ENCODE data around the gene CAMLG. TPM values are rescaled to one million over a fixed set of nuclear protein-coding genes. Genes with fewer than 3 reads are reported as not detected.
A peak's percentile ranks its signal among the peaks of the same experiment; 100 is the strongest.

CAMLG gene
- polyA plus RNA-seq, 3 donors = 17.5 to 20.8 (median 17.8) TPM

DNA sequence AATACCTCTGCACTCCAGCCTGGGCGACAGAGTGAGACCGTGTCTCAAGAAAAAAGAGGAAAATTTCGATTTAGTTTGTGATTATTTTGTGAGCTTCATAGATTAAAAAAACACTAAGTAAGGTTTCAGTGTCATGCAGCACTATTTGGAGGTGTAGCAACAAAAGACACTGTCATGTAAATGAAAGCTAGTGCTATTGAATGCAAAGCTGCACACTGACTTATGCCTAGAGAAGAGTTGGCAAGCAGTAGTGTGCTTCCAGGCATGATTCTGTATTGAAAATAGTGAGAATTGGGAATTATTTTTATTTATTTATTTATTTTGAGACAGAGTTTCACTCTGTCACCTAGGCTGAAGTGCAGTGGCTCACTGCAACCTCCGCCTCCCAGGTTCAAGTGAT, 54.8 kb downstream of the CAMLG start:
- H3K36me3 Mint-ChIP-seq = peaks cover 84 to 98% of the 10 kb centered on the region in 2 donors
- H3K36me3 ChIP-seq (replicated peaks in 1 of 2; ENCODE audit: control insufficient read depth in 1 of 2, insufficient read depth in 2 of 2, low read length in 2 of 2) = peaks cover 80 to 99% of the 10 kb centered on the region in 2 donors
- no peak overlapping the region for H3K4me3 Mint-ChIP-seq

DNA sequence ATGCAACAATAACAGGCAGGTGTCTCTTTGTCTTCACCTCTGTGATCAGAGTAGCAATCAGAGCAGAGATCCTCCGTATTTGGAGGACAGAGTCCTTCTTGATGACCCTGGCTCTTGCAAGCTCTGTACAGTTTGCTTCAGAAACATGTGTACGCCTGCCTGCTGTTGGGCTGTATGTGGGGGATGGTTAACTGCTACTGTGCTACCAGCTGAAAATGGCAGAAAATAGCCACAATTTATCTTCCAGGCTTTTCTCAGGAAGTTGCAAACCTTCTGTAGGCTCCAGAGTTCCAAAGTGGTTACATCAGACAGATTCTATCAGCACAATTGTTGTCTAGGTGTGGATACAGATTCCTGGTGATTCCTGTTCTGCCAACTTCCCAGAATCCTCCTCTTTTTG, 55.7 kb downstream of the CAMLG start:
- Mint-ChIP-seq H3K27ac (peak overlapping the region in 1 of 7 donors; percentile 3), H3K36me3 (peaks cover 85 to 98% of the 10 kb centered on the region in 2 donors), H3K4me3 (no peak overlapping the region), H3K4me1 (no peaks in the 10 kb centered on the region), H3K27me3 (ENCODE audit: low read depth in 3 of 3) (no peaks in the 10 kb centered on the region), H3K9me3 (peaks cover 0 to 1% (median 0%) of the 10 kb centered on the region in 7 donors)
- Histone ChIP-seq H3K4me3 (replicated peaks in 1 of 3; ENCODE audit: low read depth in 2 of 3, low read length in 3 of 3) (no peak overlapping the region), H4K20me1 (ENCODE audit: insufficient read depth, low read length) (no peaks in the 10 kb centered on the region), H3K9ac (ENCODE audit: insufficient read depth, low read length, poor library complexity, severe bottlenecking) (no peak overlapping the region), H3K27ac (ENCODE audit: low read depth in 1 of 2, low read length in 2 of 2) (no peak overlapping the region), H3K27me3 (ENCODE audit: control insufficient read depth in 2 of 2, insufficient read depth in 2 of 2, low read length in 2 of 2) (no peaks in the 10 kb centered on the region), H2AFZ (ENCODE audit: insufficient read depth, low read depth, low read length, poor library complexity, severe bottlenecking) (no peak overlapping the region), H3K4me1 (ENCODE audit: control insufficient read depth in 1 of 2, insufficient read depth in 2 of 2, low read length in 2 of 2) (no peaks in the 10 kb centered on the region), H3K79me2 (ENCODE audit: insufficient read depth, low read length) (no peaks in the 10 kb centered on the region), H3K9me3 (replicated peaks in 1 of 2; ENCODE audit: control insufficient read depth in 1 of 2, insufficient read depth in 1 of 2, low read length in 2 of 2) (no peaks in the 10 kb centered on the region), H3K36me3 (replicated peaks in 1 of 2; ENCODE audit: control insufficient read depth in 1 of 2, insufficient read depth in 2 of 2, low read length in 2 of 2) (peaks cover 82 to 99% of the 10 kb centered on the region in 2 donors), H3K4me2 (replicated peaks; ENCODE audit: extremely low read depth, low read length, poor library complexity, severe bottlenecking) (no peak overlapping the region)
- TF ChIP-seq, protein P1, sequence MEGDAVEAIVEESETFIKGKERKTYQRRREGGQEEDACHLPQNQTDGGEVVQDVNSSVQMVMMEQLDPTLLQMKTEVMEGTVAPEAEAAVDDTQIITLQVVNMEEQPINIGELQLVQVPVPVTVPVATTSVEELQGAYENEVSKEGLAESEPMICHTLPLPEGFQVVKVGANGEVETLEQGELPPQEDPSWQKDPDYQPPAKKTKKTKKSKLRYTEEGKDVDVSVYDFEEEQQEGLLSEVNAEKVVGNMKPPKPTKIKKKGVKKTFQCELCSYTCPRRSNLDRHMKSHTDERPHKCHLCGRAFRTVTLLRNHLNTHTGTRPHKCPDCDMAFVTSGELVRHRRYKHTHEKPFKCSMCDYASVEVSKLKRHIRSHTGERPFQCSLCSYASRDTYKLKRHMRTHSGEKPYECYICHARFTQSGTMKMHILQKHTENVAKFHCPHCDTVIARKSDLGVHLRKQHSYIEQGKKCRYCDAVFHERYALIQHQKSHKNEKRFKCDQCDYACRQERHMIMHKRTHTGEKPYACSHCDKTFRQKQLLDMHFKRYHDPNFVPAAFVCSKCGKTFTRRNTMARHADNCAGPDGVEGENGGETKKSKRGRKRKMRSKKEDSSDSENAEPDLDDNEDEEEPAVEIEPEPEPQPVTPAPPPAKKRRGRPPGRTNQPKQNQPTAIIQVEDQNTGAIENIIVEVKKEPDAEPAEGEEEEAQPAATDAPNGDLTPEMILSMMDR (IDR thresholded peaks at IDR 0.05) = no peak
- WGBS (ENCODE audit: insufficient coverage) = no CpG with 5 or more reads among the region's 2 CpGs
- intact Hi-C loops (cut with micrococcal nuclease) = no loop called here
- DNase-seq = no peak

More for the DNA sequence above, 54.8 kb downstream of the CAMLG start:
- Histone ChIP-seq H3K27ac (ENCODE audit: low read depth in 1 of 2, low read length in 2 of 2) (no peak overlapping the region), H3K27me3 (ENCODE audit: control insufficient read depth in 2 of 2, insufficient read depth in 2 of 2, low read length in 2 of 2) (no peaks in the 10 kb centered on the region), H3K9me3 (replicated peaks in 1 of 2; ENCODE audit: control insufficient read depth in 1 of 2, insufficient read depth in 1 of 2, low read length in 2 of 2) (no peaks in the 10 kb centered on the region), H3K9ac (ENCODE audit: insufficient read depth, low read length, poor library complexity, severe bottlenecking) (no peak overlapping the region), H3K4me3 (replicated peaks in 1 of 3; ENCODE audit: low read depth in 2 of 3, low read length in 3 of 3) (no peak overlapping the region), H3K79me2 (ENCODE audit: insufficient read depth, low read length) (no peaks in the 10 kb centered on the region), H4K20me1 (ENCODE audit: insufficient read depth, low read length) (no peaks in the 10 kb centered on the region), H3K4me2 (replicated peaks; ENCODE audit: extremely low read depth, low read length, poor library complexity, severe bottlenecking) (no peak overlapping the region), H3K4me1 (ENCODE audit: control insufficient read depth in 1 of 2, insufficient read depth in 2 of 2, low read length in 2 of 2) (no peaks in the 10 kb centered on the region), H2AFZ (ENCODE audit: insufficient read depth, low read depth, low read length, poor library complexity, severe bottlenecking) (no peak overlapping the region)
- no peak for DNase-seq
- 83% methylated on average over 1 of the region's 4 CpGs for WGBS (ENCODE audit: insufficient coverage)
- TF ChIP-seq, protein P1 (IDR thresholded peaks at IDR 0.05) = no peak
- intact Hi-C loops (cut with micrococcal nuclease) = no loop called here
- H3K9me3 Mint-ChIP-seq = peaks cover 0 to 1% (median 0%) of the 10 kb centered on the region in 7 donors
- no peaks in the 10 kb centered on the region for H3K27me3 Mint-ChIP-seq (ENCODE audit: low read depth in 3 of 3)
- H3K4me1 Mint-ChIP-seq = no peaks in the 10 kb centered on the region
- H3K27ac Mint-ChIP-seq = no peak overlapping the region
